NCI-H1436 (cell line): Measurements from ENCODE around the gene TMEM106C.

Experiments used
- DNase-seq: peaks from one replicate; lab custom pipeline; 2025; lab: John Stamatoyannopoulos, UW

The TMEM106C gene

GRCh38 chr12:48016373-48017020 is 53.1 kb downstream of the TMEM106C start:
- no peak for DNase-seq

- no peak for DNase-seq
These were observed 54.1 kb downstream of the TMEM106C start for GRCh38 chr12:48017496-48017895.

- no peak for DNase-seq
These were observed 54.7 kb downstream of the TMEM106C start for GRCh38 chr12:48017921-48018617.
